Ascending aorta (tissue), 2 donors: ENCODE measurements around the gene C6orf120. TPM values are rescaled to one million over a fixed set of nuclear protein-coding genes. Genes with fewer than 3 reads are reported as not detected.
A peak's percentile ranks its signal among the peaks of the same experiment; 100 is the strongest.
"Not testable (repeated sequence)": the region's sequence is repeated elsewhere in the genome, so short reads cannot be mapped to it uniquely, and the experiment has no call there.

Experiments
- DNase-seq, 2 donors: peaks; one replicate each; pipeline ENCODE4 v3.0.0-alpha.2; 2019; ENCODE audit warnings: low spot score in 2 of 2
- H3K27ac ChIP-seq, 2 donors: fragments of 200-600 bp; sonication (generic); one replicate each; pipeline ENCODE4 v1.5.1; 2016 to 2017; ENCODE audit warnings: mild to moderate bottlenecking in 1 of 2
- H3K27me3 ChIP-seq: fragments of 200-600 bp; sonication (generic); one replicate; pipeline ENCODE4 v1.5.1; 2017
- H3K36me3 ChIP-seq, 2 donors: fragments of 200-600 bp; sonication (generic); one replicate each; pipeline ENCODE4 v1.5.1; 2016
- H3K4me1 ChIP-seq, 2 donors: fragments of 200-600 bp; sonication (generic); one replicate each; pipeline ENCODE4 v1.5.1; 2016 to 2017; ENCODE audit warnings: mild to moderate bottlenecking in 1 of 2
- H3K4me3 ChIP-seq, 2 donors: fragments of 200-600 bp; sonication (generic); one replicate each; pipeline ENCODE4 v1.5.1; 2016 to 2017; ENCODE audit warnings: mild to moderate bottlenecking in 1 of 2
- H3K9me3 ChIP-seq, 2 donors: fragments of 200-600 bp; sonication (generic); one replicate each; pipeline ENCODE4 v1.5.1; 2016
- intact Hi-C: fragments of 100-400 bp; cut with DNase I; formaldehyde crosslinking; loops from one replicate; pipeline ENCODE4 v1.15.1; 2023
- total RNA-seq: library from RNA; depleted of rRNA; stranded (reverse); fragments of >200 nt; gene quantifications from one replicate; pipeline ENCODE4 v1.1.0, GENCODE V29; 2016
- TF ChIP-seq, protein P1 (sequence below), 3 experiments: fragments of 200-600 bp in 2 of 3; fragments of 450-650 bp in 1 of 3; sonication (generic) in 2 of 3; IDR thresholded peaks; one replicate each; pipeline ENCODE4 v1.5.1; 2016 to 2019; ENCODE audit warnings: antibody characterized with exemption in 3 of 3, mild to moderate bottlenecking in 1 of 3, moderate library complexity in 1 of 3

The C6orf120 gene
- total RNA-seq, 1 donor from 2014 or later, result 36.2 TPM

DNA sequence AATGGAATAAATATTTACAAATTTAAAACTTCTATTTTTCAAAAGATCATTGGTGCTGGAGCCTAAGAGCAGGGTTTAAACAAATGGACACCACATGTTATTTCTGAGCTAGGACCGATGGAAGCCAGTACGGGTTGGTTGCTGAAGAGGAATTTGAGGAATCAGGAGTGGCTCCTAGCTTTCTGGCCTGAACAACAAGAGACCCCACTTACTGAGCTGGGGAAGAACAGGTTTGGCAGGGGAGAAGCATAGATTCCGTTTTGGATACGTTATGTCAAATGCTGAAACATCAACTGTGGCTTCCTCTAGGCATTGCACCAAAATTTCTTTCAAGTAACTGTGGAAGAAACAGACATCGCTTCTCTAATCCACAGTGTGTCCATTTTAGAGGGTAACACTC, 6.8 kb upstream of the C6orf120 start:
- TF ChIP-seq, protein P1, sequence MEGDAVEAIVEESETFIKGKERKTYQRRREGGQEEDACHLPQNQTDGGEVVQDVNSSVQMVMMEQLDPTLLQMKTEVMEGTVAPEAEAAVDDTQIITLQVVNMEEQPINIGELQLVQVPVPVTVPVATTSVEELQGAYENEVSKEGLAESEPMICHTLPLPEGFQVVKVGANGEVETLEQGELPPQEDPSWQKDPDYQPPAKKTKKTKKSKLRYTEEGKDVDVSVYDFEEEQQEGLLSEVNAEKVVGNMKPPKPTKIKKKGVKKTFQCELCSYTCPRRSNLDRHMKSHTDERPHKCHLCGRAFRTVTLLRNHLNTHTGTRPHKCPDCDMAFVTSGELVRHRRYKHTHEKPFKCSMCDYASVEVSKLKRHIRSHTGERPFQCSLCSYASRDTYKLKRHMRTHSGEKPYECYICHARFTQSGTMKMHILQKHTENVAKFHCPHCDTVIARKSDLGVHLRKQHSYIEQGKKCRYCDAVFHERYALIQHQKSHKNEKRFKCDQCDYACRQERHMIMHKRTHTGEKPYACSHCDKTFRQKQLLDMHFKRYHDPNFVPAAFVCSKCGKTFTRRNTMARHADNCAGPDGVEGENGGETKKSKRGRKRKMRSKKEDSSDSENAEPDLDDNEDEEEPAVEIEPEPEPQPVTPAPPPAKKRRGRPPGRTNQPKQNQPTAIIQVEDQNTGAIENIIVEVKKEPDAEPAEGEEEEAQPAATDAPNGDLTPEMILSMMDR (IDR thresholded peaks at IDR 0.05), result no peak
- Histone ChIP-seq H3K4me1 (no peaks in the 10 kb centered on the region), H3K4me3 (no peak overlapping the region), H3K9me3 (no peaks in the 10 kb centered on the region), H3K27me3 (no peaks in the 10 kb centered on the region), H3K36me3 (no peaks in the 10 kb centered on the region), H3K27ac (no peak overlapping the region)
- no peak for DNase-seq
- intact Hi-C loops, result no loop called here

- TF ChIP-seq, protein P1 (IDR thresholded peaks at IDR 0.05), result peak in 2 of 3 experiments; percentile 34 to 35
- DNase-seq, H3K4me3 ChIP-seq, H3K4me1 ChIP-seq, H3K36me3 ChIP-seq, H3K27ac ChIP-seq, H3K27me3 ChIP-seq, intact Hi-C loops, H3K9me3 ChIP-seq: not testable (repeated sequence)
These were observed 4.8 kb upstream of the C6orf120 start for GRCh38 chr6:169697115-169697514.

- H3K4me1 ChIP-seq, result peaks cover 0 to 16% of the 10 kb centered on the region in 2 donors
- H3K27ac ChIP-seq, result no peak overlapping the region
- H3K4me3 ChIP-seq, result no peak overlapping the region
- H3K27me3 ChIP-seq, result no peaks in the 10 kb centered on the region
- H3K36me3 ChIP-seq, result no peaks in the 10 kb centered on the region
- DNase-seq, result no peak
- intact Hi-C loops, result no loop called here
- TF ChIP-seq, protein P1 (IDR thresholded peaks at IDR 0.05), result no peak
- H3K9me3 ChIP-seq, result no peaks in the 10 kb centered on the region
These were observed 1.6 kb upstream of the C6orf120 start for GRCh38 chr6:169700296-169700695.

DNA sequence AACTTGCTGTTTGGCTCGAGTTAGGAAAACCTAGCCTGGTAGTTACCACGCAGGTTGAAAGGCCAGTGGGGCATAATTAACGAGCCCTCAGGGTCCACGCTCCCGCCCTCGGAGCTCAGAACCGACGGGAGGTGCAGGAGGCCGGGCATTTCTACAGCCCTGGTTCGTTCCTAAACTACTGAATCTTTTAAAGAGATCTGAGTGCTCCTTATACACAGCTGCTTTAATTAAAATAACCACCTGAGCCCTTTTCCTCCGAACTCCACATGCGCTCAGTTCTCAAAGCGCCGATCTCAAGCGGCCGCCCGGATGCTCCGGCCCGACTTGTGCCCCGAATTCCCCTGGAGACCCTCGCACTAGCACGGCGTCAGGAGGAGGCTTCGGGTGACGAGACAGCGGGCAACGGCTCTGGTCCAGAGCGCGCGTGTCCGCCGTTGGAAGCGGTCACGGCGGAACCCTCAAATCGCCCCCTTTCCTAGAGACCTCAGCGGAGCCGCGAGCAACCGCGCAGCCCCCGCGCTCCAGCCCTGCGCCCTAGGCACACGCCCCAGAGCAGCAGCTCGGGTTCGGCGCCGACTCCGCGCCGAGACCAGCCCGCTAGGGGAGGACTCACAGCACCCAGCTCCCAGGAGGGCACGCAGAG, 494 bp upstream of the C6orf120 start:
- peak overlapping the region; percentile 70 to 83 for H3K4me3 ChIP-seq
- peak overlapping the region; percentile 91 to 99 for H3K27ac ChIP-seq
- DNase-seq, result no peak
- TF ChIP-seq, protein P1 (IDR thresholded peaks at IDR 0.05), result no peak
- H3K27me3 ChIP-seq, result no peaks in the 10 kb centered on the region
- no peaks in the 10 kb centered on the region for H3K36me3 ChIP-seq
- no peaks in the 10 kb centered on the region for H3K9me3 ChIP-seq
- H3K4me1 ChIP-seq, result peaks cover 0 to 16% of the 10 kb centered on the region in 2 donors
- intact Hi-C loops, result no loop called here

DNA sequence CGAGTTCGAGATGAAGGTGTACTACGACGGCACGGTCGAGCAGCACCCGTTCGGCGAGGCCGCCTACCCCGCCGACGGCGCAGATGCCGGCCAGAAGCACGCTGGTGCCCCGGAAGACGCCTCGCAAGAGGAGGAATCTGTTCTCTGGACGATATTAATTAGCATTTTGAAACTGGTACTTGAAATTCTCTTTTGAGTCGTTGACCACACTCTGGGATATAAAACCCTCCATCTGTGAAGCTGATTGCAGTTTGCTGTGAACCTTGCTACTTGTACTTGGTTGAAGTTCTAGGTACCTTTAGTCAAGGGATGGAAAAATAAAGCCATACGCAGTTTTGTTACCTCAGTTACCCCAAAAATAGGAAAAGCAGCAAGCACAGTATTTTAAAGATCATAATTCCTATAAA, 917 bp downstream of the C6orf120 start:
- Histone ChIP-seq H3K9me3 (no peaks in the 10 kb centered on the region), H3K4me1 (peaks cover 0 to 16% of the 10 kb centered on the region in 2 donors), H3K27ac (peak overlapping the region; percentile 91 to 99), H3K4me3 (peak overlapping the region; percentile 70 to 83), H3K27me3 (no peaks in the 10 kb centered on the region), H3K36me3 (no peaks in the 10 kb centered on the region)
- TF ChIP-seq, protein P1 (IDR thresholded peaks at IDR 0.05), result no peak
- no peak for DNase-seq
- intact Hi-C loops, result loop anchor here (1.0 kb wide), 3 partner anchors 20 to 851 kb away; partner anchors contain the start of genes DYNLT2, ERMARD and TBP
